GM12878 (cell line): ENCODE measurements around the gene FAM200B. TPM values are rescaled to one million over a fixed set of nuclear protein-coding genes. Genes with fewer than 3 reads are reported as not detected.
A peak's percentile ranks its signal among the peaks of the same experiment; 100 is the strongest.

Experiments
- ATAC-seq: fragments of 200-7000 bp; cut with Tn5 transposase; 3 replicates; pipeline ENCODE4 v1.9.1; 2020; ENCODE audit warnings: mild to moderate bottlenecking, moderate library complexity
- BruUV-seq: library from RNA; stranded (reverse); fragments of 400-500 nt; replicated peaks from 2 replicates; lab custom pipeline; 2021; lab: Mats Ljungman, UMichigan
- CTCF ChIA-PET: fragments of 300-600 bp; sonication (Branson Sonifier 250); formaldehyde crosslinking; extraction: SDS; loops from one replicate; lab custom pipeline; 2021; ENCODE audit warnings: inconsistent platforms; lab: Yijun Ruan, JAX
- POLR2A ChIA-PET: fragments of 350-600 bp; formaldehyde crosslinking; extraction: SDS; loops from one replicate; lab custom pipeline; 2021; ENCODE audit warnings: inconsistent platforms; lab: Charles Lee
- RAD21 ChIA-PET: fragments of 300-600 bp; sonication (Branson Sonifier 250); formaldehyde crosslinking; loops from one replicate; lab custom pipeline; 2023; ENCODE audit warnings: antibody characterized with exemption; ENCODE audit not compliant: unreplicated experiment; lab: Charles Lee
- SMC1A ChIA-PET: fragments of 300-600 bp; sonication (Branson Sonifier 250); formaldehyde crosslinking; loops from one replicate; lab custom pipeline; 2023; ENCODE audit not compliant: unreplicated experiment, uncharacterized antibody; lab: Charles Lee
- DNase-seq: peaks from one replicate; pipeline ENCODE4 v3.0.0-alpha.2; 2011; ENCODE audit warnings: low read depth, low spot score
- FAIRE-seq: peaks from 3 replicates; lab custom pipeline; 2011; peaks lifted over from hg19 to GRCh38; lab: Jason Lieb, UNC
- H2AFZ ChIP-seq: 2 replicates; pipeline ENCODE4 v1.6.0; 2011; ENCODE audit warnings: low read depth, low read length, control low read depth; ENCODE audit not compliant: control insufficient read depth
- H3K27ac ChIP-seq: 2 replicates; pipeline ENCODE4 v1.5.1; 2011; ENCODE audit warnings: control low read depth; ENCODE audit not compliant: control insufficient read depth, insufficient read depth
- H3K27me3 ChIP-seq, 2 experiments: replicated peaks in 1 of 2; 2 replicates each; pipeline versions ENCODE4 v1.6.0 to v1.6.1; 2011; ENCODE audit warnings: low read length in 1 of 2; ENCODE audit not compliant: control insufficient read depth in 2 of 2, insufficient read depth in 2 of 2
- H3K36me3 ChIP-seq, 2 experiments: 2 replicates each; pipeline ENCODE4 v1.5.1; 2011; ENCODE audit warnings: low read length in 1 of 2; ENCODE audit not compliant: control insufficient read depth in 2 of 2, insufficient read depth in 2 of 2
- H3K4me1 ChIP-seq: 2 replicates; pipeline ENCODE4 v1.6.1; 2011; ENCODE audit warnings: mild to moderate bottlenecking, low read length, moderate library complexity, mixed read lengths; ENCODE audit not compliant: control insufficient read depth, insufficient read depth
- H3K4me2 ChIP-seq: 2 replicates; pipeline ENCODE4 v1.6.0; 2011; ENCODE audit warnings: control low read depth; ENCODE audit not compliant: control insufficient read depth, insufficient read depth
- H3K4me3 ChIP-seq: fragments of 200-600 bp; sonication (generic); 2 replicates; pipeline ENCODE4 v1.5.1; 2016
- H3K79me2 ChIP-seq: 2 replicates; pipeline ENCODE4 v1.6.0; 2011; ENCODE audit warnings: low read length; ENCODE audit not compliant: control insufficient read depth, insufficient read depth
- H3K9ac ChIP-seq: 2 replicates; pipeline ENCODE4 v1.8.0; 2011; ENCODE audit warnings: low read length, control low read depth, mixed read lengths; ENCODE audit not compliant: control insufficient read depth, insufficient read depth
- H3K9me3 ChIP-seq: replicated peaks from 3 replicates; pipeline ENCODE4 v1.5.1; 2011; ENCODE audit warnings: mild to moderate bottlenecking, low read length; ENCODE audit not compliant: control insufficient read depth, insufficient read depth
- H4K20me1 ChIP-seq: 2 replicates; pipeline ENCODE4 v1.6.0; 2011; ENCODE audit not compliant: control insufficient read depth, insufficient read depth
- BACH1 ChIP-seq: fragments of 450-650 bp; IDR thresholded peaks from 2 replicates; pipeline ENCODE4 v1.6.1; 2017; ENCODE audit warnings: mild to moderate bottlenecking, borderline replicate concordance
- CTCF ChIP-seq, 3 experiments: IDR thresholded peaks in 2 of 3; conservative IDR thresholded peaks in 1 of 3; 2 replicates each; pipeline ENCODE4 v1.5.1; 2011; ENCODE audit warnings: low read depth in 3 of 3, low read length in 3 of 3, mild to moderate bottlenecking in 3 of 3, control low read depth in 2 of 3, moderate library complexity in 2 of 3, inconsistent platforms in 1 of 3, mixed read lengths in 1 of 3; ENCODE audit not compliant: control insufficient read depth in 2 of 3, insufficient read depth in 1 of 3; ENCODE audit errors: extremely low read depth in 1 of 3
- EGR1 ChIP-seq, 2 experiments: IDR thresholded peaks; 1 replicate in 1 of 2; 2 replicates in 1 of 2; pipeline ENCODE4 v1.6.1; 2011 to 2012; ENCODE audit warnings: low read depth in 2 of 2, low read length in 2 of 2, borderline replicate concordance in 1 of 2, mild to moderate bottlenecking in 1 of 2, moderate library complexity in 1 of 2
- HDAC6 ChIP-seq: fragments of 200-600 bp; sonication (generic); IDR thresholded peaks from one replicate; pipeline ENCODE4 v1.8.0; 2017; ENCODE audit warnings: antibody characterized with exemption; ENCODE audit not compliant: unreplicated experiment
- MXI1 ChIP-seq: fragments of 150-350 bp; IDR thresholded peaks from 2 replicates; pipeline ENCODE4 v1.6.1; 2011; ENCODE audit warnings: low read depth, mild to moderate bottlenecking, inconsistent platforms, low read length, improper control_type of control experiment
- NFIC ChIP-seq: IDR thresholded peaks from 2 replicates; pipeline ENCODE4 v1.6.1; 2012; ENCODE audit warnings: low read depth, mild to moderate bottlenecking, inconsistent platforms, low read length, moderate library complexity
- NKRF ChIP-seq: fragments of 450-650 bp; conservative IDR thresholded peaks from 2 replicates; pipeline ENCODE4 v1.6.1; 2017; ENCODE audit warnings: mild to moderate bottlenecking, moderate library complexity
- NR2F1 ChIP-seq: fragments of 450-650 bp; conservative IDR thresholded peaks from 2 replicates; pipeline ENCODE4 v1.6.1; 2017; ENCODE audit warnings: mild to moderate bottlenecking
- POU2F2 ChIP-seq: IDR thresholded peaks from 3 replicates; pipeline ENCODE4 v1.6.1; 2011; ENCODE audit warnings: low read depth, mild to moderate bottlenecking, low read length, borderline replicate concordance
- RELA ChIP-seq: fragments of 450-650 bp; IDR thresholded peaks from 2 replicates; pipeline ENCODE4 v1.8.0; 2014; ENCODE audit warnings: borderline replicate concordance; ENCODE audit not compliant: partially characterized antibody
- SMAD5 ChIP-seq: IDR thresholded peaks from 2 replicates; pipeline ENCODE4 v1.6.1; 2016; ENCODE audit warnings: antibody characterized with exemption, low read depth
- TARDBP ChIP-seq: IDR thresholded peaks from 2 replicates; pipeline ENCODE4 v1.6.1; 2016; ENCODE audit warnings: borderline replicate concordance
- ZBTB33 ChIP-seq: fragments of 450-650 bp; IDR thresholded peaks from 2 replicates; pipeline ENCODE4 v1.6.1; 2017; ENCODE audit warnings: mild to moderate bottlenecking
- WGBS: methylation state at CpG from one replicate; pipeline ENCODE4 v1.1.6; 2016; ENCODE audit warnings: low lambda C conversion rate; ENCODE audit not compliant: insufficient replicate concordance, insufficient coverage; ENCODE audit errors: missing lambda C conversion rate; 5-methylcytosine and 5-hydroxymethylcytosine counted together
- in situ Hi-C: fragments of 300-500 bp; cut with MboI; formaldehyde crosslinking; loops from 9 replicates; pipeline ENCODE4 v1.14.3; 2018; ENCODE audit warnings: mixed read lengths
- intact Hi-C: fragments of 100-400 bp; cut with micrococcal nuclease; formaldehyde crosslinking; loops from one replicate; pipeline ENCODE4 v1.14.2; 2022; ENCODE audit not compliant: unreplicated experiment
- polyA plus RNA-seq, 11 experiments: library from polyadenylated mRNA; depleted of rRNA in 4 of 11; unstranded in 6 of 11; stranded (reverse) in 5 of 11; fragments of >200 nt; fragmentation: Nextera tagmentation in 4 of 11; fragmentation: Illumina TruSeq in 1 of 11; extraction: Ambion mirVana in 4 of 11; extraction: Trizol in 1 of 11; gene quantifications; 1 replicate in 1 of 11; 2 replicates in 10 of 11; pipeline versions ENCODE4 v1.2.1 to v1.2.3, GENCODE V29; 2011 to 2016; ENCODE audit warnings: inconsistent platforms in 2 of 11, missing spikeins in 2 of 11, low read depth in 1 of 11
- total RNA-seq, 4 experiments: library from RNA; depleted of rRNA in 3 of 4; stranded (reverse); fragments of >200 nt in 3 of 4; fragmentation: Illumina TruSeq in 1 of 4; extraction: Trizol in 1 of 4; gene quantifications; 2 replicates each; pipeline versions ENCODE4 v1.2.1 to v1.2.3, GENCODE V29; 2013 to 2021
- TF ChIP-seq, protein P1 (sequence below): IDR thresholded peaks from 2 replicates; pipeline ENCODE4 v1.6.1; 2011; ENCODE audit warnings: borderline replicate concordance, low read depth, mild to moderate bottlenecking, moderate library complexity, mixed read lengths, low read length; ENCODE audit not compliant: insufficient read depth; ENCODE audit errors: extremely low read length
- TF ChIP-seq, protein P2 (sequence below): fragments of 450-650 bp; IDR thresholded peaks from 2 replicates; pipeline ENCODE4 v1.6.1; 2016; ENCODE audit warnings: mild to moderate bottlenecking

Gene FAM200B
- total and polyA plus RNA-seq, 10 of the 15 experiments (the other 5 are each of a cell fraction or from before 2014, with no cell fraction given): 13.8 to 48.5 (median 25.5) TPM

GRCh38 chr4:15652191-15652590 is 29.4 kb upstream of the FAM200B start:
- Histone ChIP-seq H3K79me2 (peaks cover 76% of the 10 kb centered on the region), H3K9ac (peak overlapping the region; percentile 10; the same call in 1 of the 2 replicates), H3K4me2 (peak overlapping the region; percentile 95), H3K27me3 (no peaks in the 10 kb centered on the region), H3K4me1 (peaks cover 29% of the 10 kb centered on the region), H4K20me1 (no peaks in the 10 kb centered on the region), H3K9me3 (no peaks in the 10 kb centered on the region), H3K27ac (peak overlapping the region; percentile 62), H2AFZ (no peak overlapping the region), H3K36me3 (no peaks in the 10 kb centered on the region), H3K4me3 (peak overlapping the region; percentile 84)
- ChIA-PET RAD21 (interaction anchor here (0.7 to 2.4 kb wide), 13 partner anchors 20 to 1998 kb away, joined by 3 to 15 read pairs (median 7); partner anchors contain the start of gene FAM200B), CTCF (interaction anchor here (0.7 to 4.7 kb wide), 17 partner anchors 11 to 1994 kb away, joined by 3 to 37 read pairs (median 5); partner anchors contain the start of gene FAM200B), POLR2A (interaction anchor here (1.1 to 2.7 kb wide), 3 partner anchors 21 to 398 kb away, joined by 3 to 11 read pairs (median 3); partner anchors contain the start of gene FAM200B), SMC1A (interaction anchor here (0.6 to 4.0 kb wide), 17 partner anchors 15 to 415 kb away, joined by 3 to 34 read pairs (median 5); partner anchors contain the start of gene FAM200B)
- BruUV-seq: no TSS peak
- DNase-seq: no peak
- FAIRE-seq: no peak
- intact Hi-C loops: loop anchor here (5.0 to 10.0 kb wide), 3 partner anchors 123 to 1487 kb away; partner anchors contain the start of genes CD38 and CPEB2
- in situ Hi-C loops: loop anchor here (5.0 to 10.0 kb wide), 2 partner anchors 415 to 647 kb away; partner anchors contain the start of gene CPEB2
- WGBS: 45% methylated on average over 1 of the region's 1 CpG
- TF ChIP-seq NFIC: no peak
- TF ChIP-seq SMAD5: no peak
- TF ChIP-seq NR2F1: no peak
- TF ChIP-seq POU2F2: no peak
- TF ChIP-seq MXI1: no peak
- TF ChIP-seq, protein P1, sequence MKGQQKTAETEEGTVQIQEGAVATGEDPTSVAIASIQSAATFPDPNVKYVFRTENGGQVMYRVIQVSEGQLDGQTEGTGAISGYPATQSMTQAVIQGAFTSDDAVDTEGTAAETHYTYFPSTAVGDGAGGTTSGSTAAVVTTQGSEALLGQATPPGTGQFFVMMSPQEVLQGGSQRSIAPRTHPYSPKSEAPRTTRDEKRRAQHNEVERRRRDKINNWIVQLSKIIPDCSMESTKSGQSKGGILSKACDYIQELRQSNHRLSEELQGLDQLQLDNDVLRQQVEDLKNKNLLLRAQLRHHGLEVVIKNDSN: no peak
- TF ChIP-seq EGR1 (IDR thresholded peaks at IDR 0.05; ENCODE audit: borderline replicate concordance in 1 of 2, low read depth in 2 of 2, low read length in 2 of 2): no peak
- no peak for TF ChIP-seq ZBTB33
- TF ChIP-seq NKRF: no peak
- TF ChIP-seq, protein P2, sequence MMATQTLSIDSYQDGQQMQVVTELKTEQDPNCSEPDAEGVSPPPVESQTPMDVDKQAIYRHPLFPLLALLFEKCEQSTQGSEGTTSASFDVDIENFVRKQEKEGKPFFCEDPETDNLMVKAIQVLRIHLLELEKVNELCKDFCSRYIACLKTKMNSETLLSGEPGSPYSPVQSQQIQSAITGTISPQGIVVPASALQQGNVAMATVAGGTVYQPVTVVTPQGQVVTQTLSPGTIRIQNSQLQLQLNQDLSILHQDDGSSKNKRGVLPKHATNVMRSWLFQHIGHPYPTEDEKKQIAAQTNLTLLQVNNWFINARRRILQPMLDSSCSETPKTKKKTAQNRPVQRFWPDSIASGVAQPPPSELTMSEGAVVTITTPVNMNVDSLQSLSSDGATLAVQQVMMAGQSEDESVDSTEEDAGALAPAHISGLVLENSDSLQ: no peak
- no peak for TF ChIP-seq HDAC6
- no peak for TF ChIP-seq CTCF (IDR thresholded peaks at IDR 0.05 in 2 of 3, conservative IDR thresholded peaks at IDR 0.05 in 1 of 3; ENCODE audit: control insufficient read depth in 2 of 3, extremely low read depth in 1 of 3, insufficient read depth in 1 of 3, low read depth in 3 of 3, low read length in 3 of 3)
- TF ChIP-seq RELA: no peak
- TF ChIP-seq TARDBP: no peak
- no peak for TF ChIP-seq BACH1
- ATAC-seq: no peak
